Motor neuron (in vitro differentiated cells): ENCODE results near the gene PPP1R13L. TPM values are rescaled to one million over a fixed set of nuclear protein-coding genes. Genes with fewer than 3 reads are reported as not detected.

ENCODE experiments used
- ATAC-seq, 8 experiments: fragments of 200-7000 bp; cut with Tn5 transposase; replicated peaks in 6 of 8; 2 replicates each; pipeline ENCODE4 v1.8.0; 2021; ENCODE audit warnings: mild to moderate bottlenecking in 8 of 8, moderate library complexity in 8 of 8
- H3K27ac ChIP-seq, 2 donors: fragments of 250-450 bp; sonication (Bioruptor Pico); 2 replicates each; pipeline ENCODE4 v1.9.0; 2021; ENCODE audit warnings: antibody characterized with exemption in 2 of 2, mild to moderate bottlenecking in 2 of 2, moderate library complexity in 1 of 2
- H3K4me1 ChIP-seq, 2 donors: fragments of 250-450 bp; sonication (Bioruptor Pico); replicated peaks in 1 of 2; 2 replicates each; pipeline ENCODE4 v1.6.1; 2021; ENCODE audit warnings: antibody characterized with exemption in 2 of 2, mild to moderate bottlenecking in 2 of 2, moderate library complexity in 1 of 2
- H3K4me3 ChIP-seq, 5 donors: fragments of 250-450 bp; sonication (Bioruptor Pico); 2 replicates each; pipeline ENCODE4 v1.9.0; 2021; ENCODE audit warnings: antibody characterized with exemption in 5 of 5, mild to moderate bottlenecking in 5 of 5, moderate library complexity in 4 of 5
- WGBS, 10 experiments: fragments of 450-650 bp; shearing (Covaris generic); methylation state at CpG; one replicate each; pipeline ENCODE4 v1.0.0; 2022; 5-methylcytosine and 5-hydroxymethylcytosine counted together
- in situ Hi-C, 9 experiments: fragments of 400-800 bp; cut with MboI; loops; one replicate each; pipeline ENCODE4 v1.15.0; 2021; ENCODE audit warnings: low sequenced_read_pairs in 9 of 9, low pct_unique_long_range_greater_than_20kb in 2 of 9; ENCODE audit not compliant: unreplicated experiment in 9 of 9
- total RNA-seq, 8 experiments: library from RNA; unstranded; fragments of 300-600 nt; gene quantifications; 2 replicates each; pipeline versions ENCODE4 v1.2.3 to v1.2.4, GENCODE V29; 2022

PPP1R13L gene
- total RNA-seq, 8 experiments from 2014 or later: 0.67 to 4.2 (median 1.5) TPM

- 33 to 100% (median 81%) methylated on average over 1 to 5 of the region's 11 CpGs; no CpG with 5 or more reads in 6 of the 10 experiments for WGBS, 10 experiments
- in situ Hi-C loops: no loop called here
Observed at GRCh38 chr19:45368737-45369340, 36.0 kb downstream of the PPP1R13L start.

GRCh38 chr19:45368127-45368526, 36.7 kb downstream of the PPP1R13L start:
- ATAC-seq: no peak
- no peak overlapping the region for H3K4me3 ChIP-seq
- no peak overlapping the region for H3K27ac ChIP-seq
- 88 to 100% (median 100%) methylated on average over 1 to 4 of the region's 4 CpGs; no CpG with 5 or more reads in 2 of the 10 experiments for WGBS, 10 experiments
- in situ Hi-C loops: no loop called here
- peaks cover 7 to 13% of the 10 kb centered on the region in 2 donors for H3K4me1 ChIP-seq

More at GRCh38 chr19:45368737-45369340, 36.0 kb downstream of the PPP1R13L start:
- no peak for ATAC-seq
- Histone ChIP-seq H3K27ac (no peak overlapping the region), H3K4me3 (no peak overlapping the region), H3K4me1 (peaks cover 7 to 13% of the 10 kb centered on the region in 2 donors)

DNA sequence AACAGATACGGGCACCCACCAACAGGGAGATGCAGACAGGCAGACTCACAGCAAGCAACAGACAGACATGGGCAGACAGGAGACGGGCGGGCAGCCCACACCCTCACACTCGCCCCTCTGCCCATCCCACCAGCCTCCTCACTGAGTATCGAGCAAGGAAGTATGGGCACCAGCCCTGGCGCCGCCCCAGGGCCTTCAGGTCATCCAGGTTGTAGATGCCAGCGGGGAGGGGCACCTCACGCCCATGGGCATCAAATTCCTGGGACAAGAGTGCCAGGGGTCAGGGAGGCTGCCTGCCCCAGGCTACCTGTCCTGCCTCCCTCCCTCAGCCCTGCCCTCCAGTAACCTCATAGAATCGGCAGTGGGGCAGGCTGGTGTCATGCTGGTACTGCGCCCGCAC, 40.2 kb downstream of the PPP1R13L start:
- in situ Hi-C loops: no loop called here
- Histone ChIP-seq H3K27ac (no peak overlapping the region), H3K4me1 (peaks cover 7 to 8% of the 10 kb centered on the region in 2 donors), H3K4me3 (no peak overlapping the region)
- 100% methylated on average over 2 to 3 of the region's 12 CpGs; no CpG with 5 or more reads in 8 of the 10 experiments for WGBS, 10 experiments
- ATAC-seq: peak in 3 of 8 experiments; percentile 4 to 12 (median 5)

DNA sequence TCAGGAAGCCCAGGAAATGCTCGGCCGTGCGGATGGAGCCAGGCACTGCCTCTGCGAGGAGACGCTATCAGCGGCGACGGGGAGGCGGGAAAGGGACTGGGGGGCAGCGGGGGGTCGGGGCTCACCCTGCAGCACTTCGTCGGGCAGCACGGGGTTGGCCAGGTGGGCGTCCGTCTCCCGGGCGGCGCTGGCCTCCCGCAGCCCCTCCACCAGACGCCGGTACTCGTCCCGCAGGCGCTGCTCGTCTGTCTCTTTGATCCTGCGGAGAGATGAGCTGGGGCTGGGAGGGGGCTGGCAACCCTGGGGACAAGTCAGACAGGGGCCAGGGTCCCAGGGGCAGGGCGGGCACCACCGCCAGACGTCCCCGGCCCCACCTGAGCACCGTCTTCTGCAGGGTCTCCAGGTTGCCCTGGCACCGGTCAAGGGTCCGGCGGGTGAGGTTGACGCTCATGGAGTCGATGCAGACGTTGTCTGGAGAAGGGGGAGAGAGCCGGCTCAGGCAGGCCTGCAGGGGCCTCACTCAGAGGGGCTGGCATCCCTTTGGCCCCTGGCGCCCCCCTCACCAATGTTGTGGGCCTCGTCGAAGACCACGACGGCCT, 40.9 kb downstream of the PPP1R13L start:
- peak in 4 of 8 experiments; percentile 16 to 22 (median 18) for ATAC-seq
- in situ Hi-C loops: no loop called here
- Histone ChIP-seq H3K4me1 (peaks cover 2% of the 10 kb centered on the region in 2 donors), H3K27ac (no peak overlapping the region), H3K4me3 (no peak overlapping the region)
- 100% methylated on average over 8 of the region's 44 CpGs; no CpG with 5 or more reads in 9 of the 10 experiments for WGBS, 10 experiments

DNA sequence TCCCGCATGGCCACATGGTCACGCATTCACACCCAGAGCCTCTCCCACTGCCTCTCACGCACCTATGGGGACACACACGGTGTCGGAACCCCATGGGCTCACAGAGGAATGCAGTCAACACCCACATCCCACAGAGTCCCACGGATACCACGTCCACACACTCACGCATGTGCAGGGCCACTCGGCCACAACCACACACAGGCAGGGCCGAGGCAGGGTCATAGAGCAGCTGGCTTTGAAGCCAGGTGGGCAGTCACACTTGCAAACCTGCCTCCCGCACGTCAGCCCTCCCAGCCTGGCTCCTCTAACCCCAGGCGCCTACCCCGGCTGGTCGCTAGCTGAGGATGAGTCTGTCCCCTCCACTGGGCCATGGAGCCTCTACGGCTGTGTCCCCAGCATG, 42.6 kb downstream of the PPP1R13L start:
- no peaks in the 10 kb centered on the region for H3K4me1 ChIP-seq
- no peak overlapping the region for H3K4me3 ChIP-seq
- 90 to 100% (median 99%) methylated on average over 1 to 9 of the region's 16 CpGs; no CpG with 5 or more reads in 5 of the 10 experiments for WGBS, 10 experiments
- in situ Hi-C loops: no loop called here
- ATAC-seq: no peak
- H3K27ac ChIP-seq: no peak overlapping the region

DNA sequence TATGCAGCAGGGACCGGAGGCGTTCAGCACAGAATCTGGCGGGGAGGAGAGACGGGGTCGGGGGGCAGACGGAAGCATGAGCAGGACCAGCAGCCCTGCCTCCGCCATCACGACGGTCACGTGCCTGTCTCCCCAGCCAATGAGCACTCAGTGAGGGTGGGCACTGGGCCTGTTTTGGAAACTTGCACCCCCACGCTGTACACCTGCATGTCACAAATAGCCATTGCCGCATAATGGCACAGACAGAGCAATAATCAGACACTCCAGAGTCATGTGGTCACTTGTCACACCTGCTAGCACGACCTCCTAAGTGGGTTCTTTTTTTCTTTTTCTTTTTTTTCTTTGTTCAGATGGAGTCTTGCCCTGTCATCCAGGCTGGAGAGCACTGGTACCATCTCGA, 43.3 kb downstream of the PPP1R13L start:
- no peaks in the 10 kb centered on the region for H3K4me1 ChIP-seq
- 77 to 100% (median 92%) methylated on average over 1 to 11 of the region's 14 CpGs; no CpG with 5 or more reads in 2 of the 10 experiments for WGBS, 10 experiments
- H3K4me3 ChIP-seq: no peak overlapping the region
- in situ Hi-C loops: no loop called here
- ATAC-seq: no peak
- H3K27ac ChIP-seq: no peak overlapping the region

GRCh38 chr19:45358213-45358792, 46.6 kb downstream of the PPP1R13L start:
- H3K4me1 ChIP-seq: no peaks in the 10 kb centered on the region
- WGBS, 10 experiments: 80 to 100% (median 100%) methylated on average over 1 to 7 of the region's 12 CpGs; no CpG with 5 or more reads in 3 of the 10 experiments
- ATAC-seq: no peak
- no peak overlapping the region for H3K4me3 ChIP-seq
- in situ Hi-C loops: no loop called here
- no peak overlapping the region for H3K27ac ChIP-seq

DNA sequence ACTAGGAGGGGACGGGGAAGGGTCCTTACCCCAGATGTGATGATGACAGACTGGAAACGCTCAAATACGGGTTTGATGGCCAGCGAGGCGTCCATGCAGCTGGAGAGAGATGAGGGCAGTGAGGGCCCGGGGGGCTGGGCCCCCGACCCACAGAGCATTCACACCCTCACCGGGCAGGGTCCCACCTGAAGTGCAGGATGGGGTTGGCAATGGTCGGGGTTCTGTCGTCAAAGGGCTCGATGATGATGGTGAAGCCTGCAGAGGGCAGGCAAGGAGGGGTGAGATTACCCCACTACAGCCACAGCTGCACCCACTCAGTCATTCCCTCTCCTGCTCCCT, 47.5 kb downstream of the PPP1R13L start:
- H3K27ac ChIP-seq: no peak overlapping the region
- in situ Hi-C loops: no loop called here
- no peak overlapping the region for H3K4me3 ChIP-seq
- 90 to 100% (median 96%) methylated on average over 1 to 7 of the region's 11 CpGs; no CpG with 5 or more reads in 6 of the 10 experiments for WGBS, 10 experiments
- peak in 2 of 8 experiments; percentile 8 to 10 for ATAC-seq
- H3K4me1 ChIP-seq: no peaks in the 10 kb centered on the region

- H3K4me1 ChIP-seq: no peaks in the 10 kb centered on the region
- H3K4me3 ChIP-seq: no peak overlapping the region
- 93 to 100% (median 98%) methylated on average over 1 to 5 of the region's 20 CpGs; no CpG with 5 or more reads in 6 of the 10 experiments for WGBS, 10 experiments
- H3K27ac ChIP-seq: no peak overlapping the region
- peak in 2 of 8 experiments; percentile 12 to 14 for ATAC-seq
- in situ Hi-C loops: no loop called here
Observed at GRCh38 chr19:45356760-45357444, 48.0 kb downstream of the PPP1R13L start.

DNA sequence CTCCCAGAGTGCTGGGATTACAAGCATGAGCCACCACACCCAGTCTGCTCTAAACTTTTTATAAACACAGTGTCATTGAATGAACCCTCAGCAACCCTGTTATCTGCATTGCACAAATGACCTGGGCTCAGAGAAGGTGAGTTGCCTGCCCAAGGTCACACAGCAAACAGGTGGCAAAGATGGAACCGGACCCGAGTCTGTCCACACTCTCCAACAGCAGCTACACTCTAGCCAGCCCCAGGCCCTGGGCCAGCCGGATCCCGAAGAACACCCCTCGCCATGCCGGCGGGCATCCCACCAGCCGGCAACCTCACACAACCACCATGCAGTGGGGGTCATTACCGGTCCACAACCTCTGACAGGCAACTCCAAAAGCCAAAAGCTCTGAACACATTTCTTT, 49.0 kb downstream of the PPP1R13L start:
- no peak overlapping the region for H3K27ac ChIP-seq
- 90 to 100% (median 100%) methylated on average over 1 to 5 of the region's 9 CpGs; no CpG with 5 or more reads in 4 of the 10 experiments for WGBS, 10 experiments
- in situ Hi-C loops: no loop called here

DNA sequence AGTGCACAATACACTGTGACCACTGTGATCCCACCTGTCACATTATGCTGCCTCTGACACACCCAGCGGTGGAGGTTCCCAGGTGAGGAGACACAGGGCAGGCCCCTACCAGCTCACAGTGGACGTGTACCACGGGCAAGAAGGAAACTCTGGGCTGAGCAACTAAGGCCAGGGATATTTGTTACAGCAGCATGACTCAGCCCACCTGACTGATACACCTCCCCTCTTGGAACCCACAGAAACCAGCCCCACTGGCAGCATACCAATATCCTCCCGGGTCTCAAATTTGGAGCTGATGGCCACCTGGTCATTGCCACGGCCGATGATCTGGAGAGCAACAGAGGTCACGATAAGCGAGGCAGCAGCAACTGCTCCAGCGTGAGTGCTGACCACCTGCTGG, 49.5 kb downstream of the PPP1R13L start:
- H3K4me1 ChIP-seq: no peaks in the 10 kb centered on the region
- in situ Hi-C loops: no loop called here
- 87 to 100% (median 94%) methylated on average over 3 to 7 of the region's 9 CpGs; no CpG with 5 or more reads in 3 of the 10 experiments for WGBS, 10 experiments
- no peak for ATAC-seq
- H3K4me3 ChIP-seq: no peak overlapping the region
- no peak overlapping the region for H3K27ac ChIP-seq

More for the DNA sequence above, 49.0 kb downstream of the PPP1R13L start:
- ATAC-seq: no peak
- no peaks in the 10 kb centered on the region for H3K4me1 ChIP-seq
- no peak overlapping the region for H3K4me3 ChIP-seq

DNA sequence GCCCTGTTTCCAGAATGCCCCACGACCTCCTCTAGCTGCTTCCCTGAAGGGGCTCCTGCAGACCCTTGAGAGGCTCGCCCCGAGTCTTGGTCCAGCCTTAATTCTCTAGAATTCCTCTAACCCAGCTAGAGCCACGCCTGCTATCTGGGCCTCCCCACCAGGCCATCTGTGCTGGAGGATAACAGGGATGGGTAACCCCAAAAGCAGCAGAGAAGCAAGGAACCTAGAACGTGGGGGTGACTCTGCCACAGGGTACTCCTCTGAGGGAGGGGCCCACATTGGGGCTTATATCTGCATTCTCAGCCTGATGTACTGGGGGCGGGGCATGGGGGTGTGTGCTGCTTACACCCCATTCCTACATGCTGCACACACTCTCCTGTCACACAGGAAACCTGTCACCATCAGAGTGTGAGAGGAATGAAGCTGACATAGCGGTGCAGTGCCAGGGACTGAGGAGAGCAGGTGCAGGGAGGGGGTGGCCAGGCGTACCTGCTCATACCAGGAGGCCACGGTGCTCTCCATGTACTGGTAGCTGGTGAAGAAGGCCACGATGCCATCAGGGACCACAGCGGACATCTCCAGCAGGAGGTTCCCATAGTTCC, 50.5 kb downstream of the PPP1R13L start:
- 87 to 100% (median 100%) methylated on average over 1 to 7 of the region's 11 CpGs; no CpG with 5 or more reads in 2 of the 10 experiments for WGBS, 10 experiments
- in situ Hi-C loops: no loop called here
- H3K4me1 ChIP-seq: no peaks in the 10 kb centered on the region
- no peak overlapping the region for H3K4me3 ChIP-seq
- no peak overlapping the region for H3K27ac ChIP-seq
- ATAC-seq: no peak
